Endothelial cell of umbilical vein (primary cell): ENCODE results near the gene BCAR3. TPM values are rescaled to one million over a fixed set of nuclear protein-coding genes. Genes with fewer than 3 reads are reported as not detected.

Source experiments
- BruUV-seq: library from RNA; stranded (reverse); fragments of 400-500 nt; replicated peaks from 2 replicates; lab custom pipeline; 2021; lab: Mats Ljungman, UMichigan
- CTCF ChIA-PET: fragments of 300-600, 350-600 bp; sonication (Branson Sonifier 250); formaldehyde crosslinking; loops from one replicate; lab custom pipeline; 2021; ENCODE audit warnings: antibody characterized with exemption, inconsistent platforms; lab: Charles Lee
- POLR2A ChIA-PET: fragments of 300-600, 350-600 bp; sonication (Branson Sonifier 250); formaldehyde crosslinking; loops from one replicate; lab custom pipeline; 2021; ENCODE audit warnings: antibody characterized with exemption, inconsistent platforms; lab: Charles Lee
- DNase-seq: peaks from one replicate; pipeline ENCODE4 v3.0.0-alpha.2; 2011; ENCODE audit warnings: low read depth, low spot score
- FAIRE-seq: peaks from 2 replicates; lab custom pipeline; 2011; peaks lifted over from hg19 to GRCh38; lab: Jason Lieb, UNC
- H2AFZ ChIP-seq: 2 replicates; pipeline ENCODE4 v1.6.0; 2012; ENCODE audit warnings: low read depth, low read length, control low read depth, inconsistent platforms
- H3K27ac ChIP-seq: 2 replicates; pipeline ENCODE4 v1.5.1; 2011; ENCODE audit warnings: low read depth, mild to moderate bottlenecking, control low read depth, low read length, moderate library complexity; ENCODE audit not compliant: insufficient read depth
- H3K27me3 ChIP-seq, 2 experiments: 2 replicates each; pipeline versions ENCODE4 v1.6.0 to v1.6.1; 2011; ENCODE audit warnings: low read length in 2 of 2, mixed read lengths in 1 of 2; ENCODE audit not compliant: control insufficient read depth in 2 of 2, insufficient read depth in 2 of 2
- H3K36me3 ChIP-seq, 2 experiments: 2 replicates in 1 of 2; 3 replicates in 1 of 2; pipeline ENCODE4 v1.5.1; 2011; ENCODE audit warnings: low read length in 2 of 2, mild to moderate bottlenecking in 1 of 2, moderate library complexity in 1 of 2; ENCODE audit not compliant: control insufficient read depth in 2 of 2, insufficient read depth in 2 of 2; ENCODE audit errors: extremely low read depth in 1 of 2
- H3K4me1 ChIP-seq: 3 replicates; pipeline ENCODE4 v1.5.1; 2011; ENCODE audit warnings: mild to moderate bottlenecking, low read length; ENCODE audit not compliant: control insufficient read depth, insufficient read depth; ENCODE audit errors: extremely low read depth
- H3K4me2 ChIP-seq: 2 replicates; pipeline ENCODE4 v1.6.1; 2011; ENCODE audit warnings: low read length, control low read depth, mixed read lengths; ENCODE audit not compliant: insufficient read depth
- H3K4me3 ChIP-seq, 3 experiments: fragments of 200-600 bp in 1 of 3; sonication (generic), shearing (Covaris generic) in 1 of 3; replicated peaks in 1 of 3; 2 replicates each; pipeline ENCODE4 v1.5.1; 2011 to 2016; ENCODE audit warnings: control low read depth in 3 of 3, low read length in 3 of 3, mild to moderate bottlenecking in 2 of 3, inconsistent platforms in 1 of 3, low read depth in 1 of 3, moderate library complexity in 1 of 3; ENCODE audit not compliant: insufficient read depth in 1 of 3
- H3K79me2 ChIP-seq: 2 replicates; pipeline ENCODE4 v1.6.0; 2012; ENCODE audit warnings: low read length, inconsistent platforms; ENCODE audit not compliant: control insufficient read depth, insufficient read depth
- H3K9ac ChIP-seq: replicated peaks from 2 replicates; pipeline ENCODE3; 2011; ENCODE audit warnings: low read length, control low read depth; ENCODE audit not compliant: insufficient read depth; ENCODE audit errors: extremely low read depth
- H3K9me1 ChIP-seq: replicated peaks from 3 replicates; pipeline ENCODE4 v1.6.0; 2011; ENCODE audit warnings: mild to moderate bottlenecking, low read length; ENCODE audit not compliant: control insufficient read depth, insufficient read depth; ENCODE audit errors: extremely low read depth
- H3K9me3 ChIP-seq: replicated peaks from 2 replicates; pipeline ENCODE4 v1.5.1; 2012; ENCODE audit warnings: low read length, inconsistent platforms; ENCODE audit not compliant: control insufficient read depth, insufficient read depth
- H4K20me1 ChIP-seq: replicated peaks from 2 replicates; pipeline ENCODE3; 2011; ENCODE audit warnings: mild to moderate bottlenecking, low read length; ENCODE audit not compliant: control insufficient read depth, insufficient read depth; ENCODE audit errors: extremely low read depth
- EZH2 ChIP-seq: IDR thresholded peaks from 2 replicates; pipeline ENCODE4 v1.6.1; 2012; ENCODE audit warnings: borderline replicate concordance, low read depth, mild to moderate bottlenecking, moderate library complexity, low read length, inconsistent platforms; ENCODE audit not compliant: severe bottlenecking
- FOS ChIP-seq: IDR thresholded peaks from 2 replicates; pipeline ENCODE4 v1.6.1; 2011; ENCODE audit warnings: mild to moderate bottlenecking, low read length, moderate library complexity, borderline replicate concordance; ENCODE audit not compliant: insufficient read depth
- GATA2 ChIP-seq: IDR thresholded peaks from 2 replicates; pipeline ENCODE4 v1.7.0; 2011; ENCODE audit warnings: low read depth, mild to moderate bottlenecking, moderate library complexity, mixed read lengths, low read length; ENCODE audit not compliant: insufficient read length, insufficient read depth
- JUN ChIP-seq: IDR thresholded peaks from 2 replicates; pipeline ENCODE4 v1.6.1; 2011; ENCODE audit warnings: borderline replicate concordance, low read depth; ENCODE audit not compliant: insufficient read length, insufficient read depth
- MYC ChIP-seq: IDR thresholded peaks from one replicate; pipeline ENCODE4 v1.6.1; 2011; ENCODE audit warnings: mild to moderate bottlenecking, low read depth, low read length
- POLR2A ChIP-seq: IDR thresholded peaks from 2 replicates; pipeline ENCODE4 v1.6.1; 2012; ENCODE audit warnings: low read depth, mild to moderate bottlenecking, control low read depth, low read length
- POLR2AphosphoS5 ChIP-seq: IDR thresholded peaks from 2 replicates; pipeline ENCODE4 v1.6.1; 2012; ENCODE audit warnings: low read depth, mild to moderate bottlenecking, control low read depth, low read length, moderate library complexity; ENCODE audit not compliant: insufficient read depth
- dilution Hi-C: fragments of 300-500 bp; cut with MboI; formaldehyde crosslinking; loops from one replicate; pipeline ENCODE4 v1.15.0; 2019; ENCODE audit warnings: low sequenced_read_pairs; ENCODE audit not compliant: extremely low pct_ligation_motif_present
- intact Hi-C: fragments of 100-400 bp; cut with micrococcal nuclease; formaldehyde crosslinking; loops from one replicate; pipeline ENCODE4 v1.10.0; 2022
- polyA plus RNA-seq, 4 experiments: library from polyadenylated mRNA; depleted of rRNA in 3 of 4; stranded (reverse) in 3 of 4; unstranded in 1 of 4; fragments of >200 nt; gene quantifications; 2 replicates each; pipeline versions ENCODE4 v1.2.1 to v1.2.3, GENCODE V29; 2011 to 2012; ENCODE audit warnings: missing spikeins in 1 of 4
- total RNA-seq: library from RNA; stranded (reverse); gene quantifications from 2 replicates; pipeline ENCODE4 v1.2.3, GENCODE V29; 2021
- TF ChIP-seq, protein P1 (sequence below), 2 donors: IDR thresholded peaks; 1 replicate in 1 of 2; 2 replicates in 1 of 2; pipeline ENCODE4 v1.5.1; 2011; ENCODE audit warnings: low read length in 2 of 2, mild to moderate bottlenecking in 2 of 2, moderate library complexity in 2 of 2, control low read depth in 1 of 2, inconsistent platforms in 1 of 2, low read depth in 1 of 2; ENCODE audit not compliant: insufficient read depth in 1 of 2; ENCODE audit errors: extremely low read depth in 1 of 2
- TF ChIP-seq, protein P2 (sequence below): IDR thresholded peaks from 2 replicates; pipeline ENCODE4 v1.6.1; 2011; ENCODE audit not compliant: insufficient read depth, insufficient read length

Gene BCAR3
- total and polyA plus RNA-seq, 2 donors (not counting 3 experiments of a cell fraction or from before 2014, with no cell fraction given): 17.5 to 32.9 TPM

DNA sequence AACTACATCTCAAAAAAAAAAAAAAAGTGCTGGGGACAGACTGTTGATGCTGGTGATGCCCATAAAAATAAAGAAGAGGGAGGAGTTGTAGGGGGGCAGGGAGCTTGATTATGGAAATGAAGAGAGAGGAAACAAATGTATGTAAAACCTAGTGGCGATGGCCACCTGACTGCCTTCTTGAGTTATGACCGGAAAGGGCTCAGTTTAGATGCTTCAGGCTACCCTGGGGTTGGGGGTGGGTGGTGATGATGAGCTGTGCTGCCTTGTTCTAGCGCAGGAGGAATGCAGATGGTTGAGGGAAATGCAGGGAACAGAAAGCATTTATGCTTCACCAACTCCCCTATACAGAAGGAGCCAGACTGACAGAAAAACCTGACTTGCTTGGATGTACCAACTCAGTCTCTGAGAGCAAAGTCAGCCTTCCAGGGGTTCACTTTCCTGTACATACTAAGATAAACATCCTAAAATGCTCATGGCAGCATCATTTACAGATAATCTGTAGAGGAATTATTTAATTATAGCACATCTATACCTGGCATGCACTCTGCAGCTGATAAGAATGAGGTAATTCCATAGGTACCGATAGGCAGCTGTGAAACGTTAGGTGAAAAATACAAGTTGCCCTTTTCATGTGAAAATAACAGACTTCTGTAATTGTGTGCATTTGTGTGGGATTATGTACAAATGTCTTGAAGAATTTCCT is 8.0 kb upstream of the BCAR3 start:
- ChIA-PET POLR2A (no interaction called here), CTCF (interaction anchor here (1.1 to 3.3 kb wide), 5 partner anchors 8 to 154 kb away, joined by 3 to 12 read pairs (median 4); partner anchors contain the start of gene BCAR3)
- H3K4me3 ChIP-seq: no peak overlapping the region
- TF ChIP-seq GATA2 (no peak), EZH2 (no peak), FOS (no peak), MYC (no peak), POLR2A (no peak), JUN (no peak), POLR2AphosphoS5 (no peak)
- TF ChIP-seq, protein P1, sequence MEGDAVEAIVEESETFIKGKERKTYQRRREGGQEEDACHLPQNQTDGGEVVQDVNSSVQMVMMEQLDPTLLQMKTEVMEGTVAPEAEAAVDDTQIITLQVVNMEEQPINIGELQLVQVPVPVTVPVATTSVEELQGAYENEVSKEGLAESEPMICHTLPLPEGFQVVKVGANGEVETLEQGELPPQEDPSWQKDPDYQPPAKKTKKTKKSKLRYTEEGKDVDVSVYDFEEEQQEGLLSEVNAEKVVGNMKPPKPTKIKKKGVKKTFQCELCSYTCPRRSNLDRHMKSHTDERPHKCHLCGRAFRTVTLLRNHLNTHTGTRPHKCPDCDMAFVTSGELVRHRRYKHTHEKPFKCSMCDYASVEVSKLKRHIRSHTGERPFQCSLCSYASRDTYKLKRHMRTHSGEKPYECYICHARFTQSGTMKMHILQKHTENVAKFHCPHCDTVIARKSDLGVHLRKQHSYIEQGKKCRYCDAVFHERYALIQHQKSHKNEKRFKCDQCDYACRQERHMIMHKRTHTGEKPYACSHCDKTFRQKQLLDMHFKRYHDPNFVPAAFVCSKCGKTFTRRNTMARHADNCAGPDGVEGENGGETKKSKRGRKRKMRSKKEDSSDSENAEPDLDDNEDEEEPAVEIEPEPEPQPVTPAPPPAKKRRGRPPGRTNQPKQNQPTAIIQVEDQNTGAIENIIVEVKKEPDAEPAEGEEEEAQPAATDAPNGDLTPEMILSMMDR (IDR thresholded peaks at IDR 0.05; ENCODE audit: extremely low read depth in 1 of 2, insufficient read depth in 1 of 2, low read depth in 1 of 2, low read length in 2 of 2): no peak
- TF ChIP-seq, protein P2, sequence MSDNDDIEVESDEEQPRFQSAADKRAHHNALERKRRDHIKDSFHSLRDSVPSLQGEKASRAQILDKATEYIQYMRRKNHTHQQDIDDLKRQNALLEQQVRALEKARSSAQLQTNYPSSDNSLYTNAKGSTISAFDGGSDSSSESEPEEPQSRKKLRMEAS: no peak
- H3K9me1 ChIP-seq: no peaks in the 10 kb centered on the region
- H3K79me2 ChIP-seq: no peaks in the 10 kb centered on the region
- no peaks in the 10 kb centered on the region for H3K27me3 ChIP-seq
- DNase-seq: no peak
- H2AFZ ChIP-seq: no peak overlapping the region
- no peaks in the 10 kb centered on the region for H3K36me3 ChIP-seq
- no peaks in the 10 kb centered on the region for H3K9me3 ChIP-seq
- H3K27ac ChIP-seq: no peak overlapping the region
- H3K4me1 ChIP-seq: peaks cover 28% of the 10 kb centered on the region
- no peak overlapping the region for H3K9ac ChIP-seq
- dilution Hi-C loops: no loop called here
- BruUV-seq: no TSS peak
- no peak overlapping the region for H3K4me2 ChIP-seq
- FAIRE-seq: no peak
- no peaks in the 10 kb centered on the region for H4K20me1 ChIP-seq
- intact Hi-C loops: loop anchor here (5.0 kb wide), 1 partner anchor 113 kb away; no protein-coding TSS in a partner anchor
